Measurements from ENCODE around the gene SEZ6. TPM values are rescaled to one million over a fixed set of nuclear protein-coding genes. Genes with fewer than 3 reads are reported as not detected.

SEZ6 gene
- total and polyA plus RNA-seq, 10 of the 15 experiments (the other 5 are each of a cell fraction or from before 2014, with no cell fraction given) = 0.05 to 0.87 (median 0.17) TPM; not detected in 4

DNA sequence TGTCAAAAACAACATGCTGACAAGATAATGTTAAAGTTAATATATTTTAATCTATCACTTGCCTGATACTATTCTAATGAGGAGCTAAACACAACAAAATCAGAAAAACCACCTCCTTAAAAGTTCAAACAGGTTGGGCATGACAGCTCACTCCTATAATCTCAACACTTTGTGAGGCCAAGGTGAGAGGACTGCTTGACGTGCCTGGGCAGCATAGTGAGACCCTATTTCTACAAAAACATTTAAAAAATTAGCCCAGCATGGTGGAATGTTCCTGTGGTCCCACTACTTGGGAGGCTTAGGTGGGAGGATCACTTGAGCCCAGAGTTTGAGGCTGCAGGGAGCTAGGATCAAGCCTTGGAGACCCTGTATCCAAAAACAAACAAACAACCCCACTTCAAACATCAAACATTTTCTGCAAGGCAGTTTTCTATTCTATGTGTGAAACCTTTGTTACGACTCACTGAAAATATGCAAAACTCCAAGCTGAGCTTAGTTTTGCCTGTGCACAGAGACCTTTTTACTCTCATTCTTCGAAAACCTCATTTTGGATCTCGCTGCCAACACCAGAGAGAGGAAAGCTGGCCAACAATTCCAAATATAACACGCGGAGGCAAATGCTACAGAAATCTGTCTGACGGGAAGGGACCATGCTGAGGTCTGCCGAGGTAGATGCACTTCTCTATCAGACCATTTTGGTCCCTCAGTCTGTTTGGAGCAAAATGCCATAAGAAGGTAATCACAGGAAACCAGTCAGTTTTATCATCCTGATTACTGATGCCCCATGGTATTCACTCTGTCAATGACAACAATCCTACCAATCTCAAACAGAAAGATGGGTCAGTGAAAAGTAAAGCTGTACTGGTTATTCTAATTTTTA lies 60.7 kb downstream of the SEZ6 start:
- Histone ChIP-seq H4K20me1 (ENCODE audit: control insufficient read depth, insufficient read depth) (no peaks in the 10 kb centered on the region), H3K4me3 (peak overlapping the region; percentile 53; the same call in 1 of the 2 replicates), H3K9ac (ENCODE audit: control insufficient read depth, insufficient read depth, low read length) (no peak overlapping the region), H3K9me3 (replicated peaks; ENCODE audit: control insufficient read depth, insufficient read depth, low read length) (no peaks in the 10 kb centered on the region), H3K27ac (ENCODE audit: control insufficient read depth, insufficient read depth) (peak overlapping the region; percentile 36), H3K36me3 (ENCODE audit: control insufficient read depth in 2 of 2, insufficient read depth in 2 of 2, low read length in 1 of 2) (peaks cover 0 to 9% of the 10 kb centered on the region in 2 experiments; a peak in 3 of 4 replicates), H3K27me3 (replicated peaks in 1 of 2; ENCODE audit: control insufficient read depth in 2 of 2, insufficient read depth in 2 of 2, low read length in 1 of 2) (no peaks in the 10 kb centered on the region), H3K4me1 (ENCODE audit: control insufficient read depth, insufficient read depth, low read length) (peaks cover 13% of the 10 kb centered on the region), H2AFZ (ENCODE audit: control insufficient read depth, low read depth, low read length) (no peak overlapping the region), H3K79me2 (ENCODE audit: control insufficient read depth, insufficient read depth, low read length) (peaks cover 95% of the 10 kb centered on the region), H3K4me2 (ENCODE audit: control insufficient read depth, insufficient read depth) (peak overlapping the region; percentile 71)
- intact Hi-C loops (cut with micrococcal nuclease; ENCODE audit: unreplicated experiment) = no loop called here
- CTCF ChIA-PET = interaction anchor here (1.1 to 5.1 kb wide), 9 partner anchors 8 to 218 kb away, joined by 3 to 24 read pairs (median 8); partner anchors contain the start of gene TLCD1
- SMC1A ChIA-PET (ENCODE audit: uncharacterized antibody, unreplicated experiment) = interaction anchor here (0.8 to 3.3 kb wide), 9 partner anchors 10 to 218 kb away, joined by 3 to 17 read pairs (median 3); no protein-coding TSS in a partner anchor
- TF ChIP-seq NR2C1 (IDR thresholded peaks at IDR 0.05) (no peak), POU2F2 (IDR thresholded peaks at IDR 0.05; ENCODE audit: borderline replicate concordance, low read depth, low read length) (peak; percentile 82; the same call in 2 of the 3 replicates)
- peak; percentile 12; the same call in 1 of the 3 replicates for ATAC-seq
- WGBS (ENCODE audit: insufficient coverage, insufficient replicate concordance, low lambda C conversion rate, missing lambda C conversion rate) = 20% methylated on average over 8 of the region's 8 CpGs
- FAIRE-seq = peak; percentile 7
- BruUV-seq (replicated peaks) = no TSS peak
- RAD21 ChIA-PET (ENCODE audit: unreplicated experiment) = interaction anchor here (0.6 to 2.0 kb wide), 4 partner anchors 19 to 211 kb away, joined by 3 to 7 read pairs (median 5); no protein-coding TSS in a partner anchor
- in situ Hi-C loops (cut with MboI) = no loop called here
- no peak for DNase-seq (ENCODE audit: low read depth, low spot score)
- POLR2A ChIA-PET = interaction anchor here (1.1 to 2.3 kb wide), 3 partner anchors 10 to 179 kb away, joined by 4 to 17 read pairs (median 7); no protein-coding TSS in a partner anchor

DNA sequence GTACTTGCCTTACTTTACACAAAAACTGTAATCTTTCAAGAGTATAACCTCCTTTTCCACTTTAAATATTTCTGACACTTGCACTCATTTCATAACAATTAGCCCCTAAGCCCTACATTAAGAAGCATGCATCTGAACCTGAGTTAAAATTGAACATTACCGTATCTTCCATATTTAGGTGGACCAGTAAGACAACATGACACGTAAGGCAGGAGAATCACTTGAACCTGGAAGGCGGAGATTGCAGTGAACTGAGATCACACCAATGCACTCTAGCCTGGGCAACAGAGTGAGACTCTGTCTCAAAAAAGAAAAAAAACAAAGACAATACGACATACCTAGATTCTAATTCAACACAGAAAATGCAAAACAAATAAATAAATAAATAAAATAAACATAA lies 61.5 kb downstream of the SEZ6 start:
- peaks cover 0 to 13% of the 10 kb centered on the region in 2 experiments; a peak in 3 of 4 replicates for H3K36me3 ChIP-seq (ENCODE audit: control insufficient read depth in 2 of 2, insufficient read depth in 2 of 2, low read length in 1 of 2)
- in situ Hi-C loops (cut with MboI) (no loop called here), intact Hi-C loops (cut with micrococcal nuclease; ENCODE audit: unreplicated experiment) (no loop called here)
- H3K27me3 ChIP-seq (replicated peaks in 1 of 2; ENCODE audit: control insufficient read depth in 2 of 2, insufficient read depth in 2 of 2, low read length in 1 of 2) = no peaks in the 10 kb centered on the region
- ChIA-PET SMC1A (ENCODE audit: uncharacterized antibody, unreplicated experiment) (interaction anchor here (0.9 to 3.3 kb wide), 6 partner anchors 9 to 217 kb away, joined by 3 to 17 read pairs (median 4); no protein-coding TSS in a partner anchor), POLR2A (interaction anchor here (1.1 to 1.4 kb wide), 2 partner anchors 17 to 178 kb away, joined by 3 to 4 read pairs; no protein-coding TSS in a partner anchor), CTCF (interaction anchor here (0.8 to 5.1 kb wide), 9 partner anchors 9 to 217 kb away, joined by 3 to 24 read pairs (median 5); partner anchors contain the start of gene TLCD1), RAD21 (ENCODE audit: unreplicated experiment) (interaction anchor here (1.6 kb wide), 1 partner anchor 18 kb away, joined by 6 read pairs; no protein-coding TSS in a partner anchor)
- H3K9ac ChIP-seq (ENCODE audit: control insufficient read depth, insufficient read depth, low read length) = no peak overlapping the region
- peaks cover 95% of the 10 kb centered on the region for H3K79me2 ChIP-seq (ENCODE audit: control insufficient read depth, insufficient read depth, low read length)
- DNase-seq (ENCODE audit: low read depth, low spot score) (no peak), FAIRE-seq (no peak), ATAC-seq (no peak)
- no TSS peak for BruUV-seq (replicated peaks)
- 94% methylated on average over 4 of the region's 4 CpGs for WGBS (ENCODE audit: insufficient coverage, insufficient replicate concordance, low lambda C conversion rate, missing lambda C conversion rate)
- H3K4me1 ChIP-seq (ENCODE audit: control insufficient read depth, insufficient read depth, low read length) = peaks cover 13% of the 10 kb centered on the region
- H4K20me1 ChIP-seq (ENCODE audit: control insufficient read depth, insufficient read depth) = no peaks in the 10 kb centered on the region
- H2AFZ ChIP-seq (ENCODE audit: control insufficient read depth, low read depth, low read length) = no peak overlapping the region
- no peaks in the 10 kb centered on the region for H3K9me3 ChIP-seq (replicated peaks; ENCODE audit: control insufficient read depth, insufficient read depth, low read length)
- no peak overlapping the region for H3K4me2 ChIP-seq (ENCODE audit: control insufficient read depth, insufficient read depth)
- no peak overlapping the region for H3K4me3 ChIP-seq
- H3K27ac ChIP-seq (ENCODE audit: control insufficient read depth, insufficient read depth) = no peak overlapping the region
- TF ChIP-seq ZBED1 (IDR thresholded peaks at IDR 0.05; ENCODE audit: borderline replicate concordance) (no peak), PML (IDR thresholded peaks at IDR 0.05; ENCODE audit: low read length) (no peak), CBX3 (IDR thresholded peaks at IDR 0.05; ENCODE audit: borderline replicate concordance, low read depth) (no peak), HDGF (IDR thresholded peaks at IDR 0.05) (no peak), POU2F2 (IDR thresholded peaks at IDR 0.05; ENCODE audit: borderline replicate concordance, low read depth, low read length) (no peak), ATF2 (IDR thresholded peaks at IDR 0.05; ENCODE audit: low read length) (no peak), ETV6 (conservative IDR thresholded peaks at IDR 0.05 in 1 of 2, IDR thresholded peaks at IDR 0.05 in 1 of 2; ENCODE audit: borderline replicate concordance in 1 of 2, low read depth in 1 of 2) (no peak)
- TF ChIP-seq, protein P1, sequence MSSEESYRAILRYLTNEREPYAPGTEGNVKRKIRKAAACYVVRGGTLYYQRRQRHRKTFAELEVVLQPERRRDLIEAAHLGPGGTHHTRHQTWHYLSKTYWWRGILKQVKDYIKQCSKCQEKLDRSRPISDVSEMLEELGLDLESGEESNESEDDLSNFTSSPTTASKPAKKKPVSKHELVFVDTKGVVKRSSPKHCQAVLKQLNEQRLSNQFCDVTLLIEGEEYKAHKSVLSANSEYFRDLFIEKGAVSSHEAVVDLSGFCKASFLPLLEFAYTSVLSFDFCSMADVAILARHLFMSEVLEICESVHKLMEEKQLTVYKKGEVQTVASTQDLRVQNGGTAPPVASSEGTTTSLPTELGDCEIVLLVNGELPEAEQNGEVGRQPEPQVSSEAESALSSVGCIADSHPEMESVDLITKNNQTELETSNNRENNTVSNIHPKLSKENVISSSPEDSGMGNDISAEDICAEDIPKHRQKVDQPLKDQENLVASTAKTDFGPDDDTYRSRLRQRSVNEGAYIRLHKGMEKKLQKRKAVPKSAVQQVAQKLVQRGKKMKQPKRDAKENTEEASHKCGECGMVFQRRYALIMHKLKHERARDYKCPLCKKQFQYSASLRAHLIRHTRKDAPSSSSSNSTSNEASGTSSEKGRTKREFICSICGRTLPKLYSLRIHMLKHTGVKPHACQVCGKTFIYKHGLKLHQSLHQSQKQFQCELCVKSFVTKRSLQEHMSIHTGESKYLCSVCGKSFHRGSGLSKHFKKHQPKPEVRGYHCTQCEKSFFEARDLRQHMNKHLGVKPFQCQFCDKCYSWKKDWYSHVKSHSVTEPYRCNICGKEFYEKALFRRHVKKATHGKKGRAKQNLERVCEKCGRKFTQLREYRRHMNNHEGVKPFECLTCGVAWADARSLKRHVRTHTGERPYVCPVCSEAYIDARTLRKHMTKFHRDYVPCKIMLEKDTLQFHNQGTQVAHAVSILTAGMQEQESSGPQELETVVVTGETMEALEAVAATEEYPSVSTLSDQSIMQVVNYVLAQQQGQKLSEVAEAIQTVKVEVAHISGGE (CRISPR knock-in tag; IDR thresholded peaks at IDR 0.05) = no peak

All from GM12878 (cell line).